Bronchial epithelial cell (primary cell): ENCODE measurements around the gene GRK5. TPM values are rescaled to one million over a fixed set of nuclear protein-coding genes. Genes with fewer than 3 reads are reported as not detected.
A peak's percentile ranks its signal among the peaks of the same experiment; 100 is the strongest.

Experiments
- DNase-seq: peaks from one replicate; pipeline ENCODE4 v3.0.0-alpha.2; 2010; ENCODE audit warnings: low read depth
- FAIRE-seq: peaks from 2 replicates; lab custom pipeline; 2011; peaks lifted over from hg19 to GRCh38; lab: Jason Lieb, UNC
- H3K27me3 ChIP-seq: 2 replicates; pipeline ENCODE4 v1.5.1; 2011; ENCODE audit warnings: low read length; ENCODE audit not compliant: control insufficient read depth, insufficient read depth
- H3K36me3 ChIP-seq: 2 replicates; pipeline ENCODE4 v1.5.1; 2011; ENCODE audit warnings: low read length; ENCODE audit not compliant: control insufficient read depth, insufficient read depth
- H3K4me3 ChIP-seq: 2 replicates; pipeline ENCODE4 v1.5.1; 2011; ENCODE audit warnings: mild to moderate bottlenecking, low read depth, low read length, control low read depth
- CTCF ChIP-seq: IDR thresholded peaks from 2 replicates; pipeline ENCODE4 v1.5.1; 2011; ENCODE audit warnings: mild to moderate bottlenecking, moderate library complexity, low read length, control low read depth, inconsistent platforms; ENCODE audit not compliant: insufficient read depth, severe bottlenecking
- total RNA-seq: library from RNA; depleted of rRNA; stranded (reverse); fragments of >200 nt; gene quantifications from 2 replicates; pipeline ENCODE4 v1.2.1, GENCODE V29; 2014

The GRK5 gene
- total RNA-seq, 1 donor from 2014 or later, result 2.4 TPM

- Histone ChIP-seq H3K27me3 (no peaks in the 10 kb centered on the region), H3K4me3 (no peak overlapping the region), H3K36me3 (no peaks in the 10 kb centered on the region)
- TF ChIP-seq CTCF, result peak; percentile 97
- no peak for FAIRE-seq
- peak; percentile 52 for DNase-seq
Measured at GRCh38 chr10:119445311-119445934, 238.1 kb downstream of the GRK5 start.

- DNase-seq, result no peak
- TF ChIP-seq CTCF, result no peak
Measured at GRCh38 chr10:119445935-119446317, 238.6 kb downstream of the GRK5 start.

GRCh38 chr10:119446441-119447277, 239.3 kb downstream of the GRK5 start:
- Histone ChIP-seq H3K27me3 (no peaks in the 10 kb centered on the region), H3K36me3 (no peaks in the 10 kb centered on the region), H3K4me3 (no peak overlapping the region)
- no peak for FAIRE-seq
- TF ChIP-seq CTCF, result no peak
- DNase-seq, result no peak

More at GRCh38 chr10:119445935-119446317, 238.6 kb downstream of the GRK5 start:
- no peaks in the 10 kb centered on the region for H3K27me3 ChIP-seq
- FAIRE-seq, result no peak
- no peak overlapping the region for H3K4me3 ChIP-seq
- H3K36me3 ChIP-seq, result no peaks in the 10 kb centered on the region

- no peak for TF ChIP-seq CTCF
- no peaks in the 10 kb centered on the region for H3K27me3 ChIP-seq
- no peak for DNase-seq
- no peaks in the 10 kb centered on the region for H3K36me3 ChIP-seq
- H3K4me3 ChIP-seq, result no peak overlapping the region
- FAIRE-seq, result no peak
Measured at GRCh38 chr10:119447421-119447820, 240.1 kb downstream of the GRK5 start.

- TF ChIP-seq CTCF, result no peak
- FAIRE-seq (peak; percentile 7), DNase-seq (no peak)
- Histone ChIP-seq H3K4me3 (no peak overlapping the region), H3K36me3 (no peaks in the 10 kb centered on the region), H3K27me3 (no peaks in the 10 kb centered on the region)
Measured at GRCh38 chr10:119447823-119448546, 240.6 kb downstream of the GRK5 start.
